Activated naive CD8-positive, alpha-beta T cell treated with anti-CD3 and anti-CD28 coated beads, Interleukin-2, amount 50 U/mL, for 16 hours (primary cell): ENCODE measurements around the gene MCU.
"Not testable (repeated sequence)": the region's sequence is repeated elsewhere in the genome, so short reads cannot be mapped to it uniquely, and the experiment has no call there.

Source experiments
- DNase-seq: peaks from one replicate; pipeline ENCODE4 v3.0.0-alpha.2; 2020; ENCODE audit warnings: low read depth, low spot score

The MCU gene

DNA sequence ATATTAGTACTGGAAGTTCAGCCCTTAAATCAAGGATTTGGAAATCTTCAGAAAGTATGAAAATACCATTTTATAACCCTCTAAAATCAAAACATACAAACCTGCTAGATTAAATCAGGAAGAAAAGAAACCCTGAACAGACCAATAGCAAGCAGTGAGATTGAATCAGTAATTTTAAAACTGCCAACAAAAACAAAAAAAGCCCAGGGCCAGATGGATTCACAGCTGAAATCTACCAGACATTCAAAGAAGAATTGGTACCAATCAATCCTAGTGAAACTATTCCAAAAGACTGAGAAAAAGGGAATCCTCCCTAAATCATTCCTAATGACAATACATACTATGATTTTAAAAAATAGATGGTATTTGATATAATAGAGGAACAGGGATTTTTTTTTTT, 70.1 kb downstream of the MCU start:
- no peak for DNase-seq

DNA sequence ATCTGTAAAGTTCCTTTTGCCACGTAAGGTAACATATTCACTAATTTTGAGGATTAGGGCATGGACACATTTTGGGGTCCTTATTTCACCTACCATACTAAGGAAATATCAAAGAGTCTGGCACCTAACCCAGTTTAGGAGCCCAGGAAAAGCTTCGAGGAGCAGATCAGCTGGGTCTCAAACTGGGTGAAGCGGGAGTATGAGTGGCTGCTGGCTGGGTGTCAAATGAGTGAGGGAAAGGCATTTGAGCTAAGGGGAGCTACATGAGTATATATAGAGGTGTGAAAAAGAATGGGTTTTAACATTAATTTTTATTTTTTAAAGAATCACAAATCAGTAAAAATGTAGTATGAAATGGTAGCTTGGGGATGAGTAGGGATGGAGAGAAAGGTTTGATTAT, 71.3 kb downstream of the MCU start:
- no peak for DNase-seq

DNA sequence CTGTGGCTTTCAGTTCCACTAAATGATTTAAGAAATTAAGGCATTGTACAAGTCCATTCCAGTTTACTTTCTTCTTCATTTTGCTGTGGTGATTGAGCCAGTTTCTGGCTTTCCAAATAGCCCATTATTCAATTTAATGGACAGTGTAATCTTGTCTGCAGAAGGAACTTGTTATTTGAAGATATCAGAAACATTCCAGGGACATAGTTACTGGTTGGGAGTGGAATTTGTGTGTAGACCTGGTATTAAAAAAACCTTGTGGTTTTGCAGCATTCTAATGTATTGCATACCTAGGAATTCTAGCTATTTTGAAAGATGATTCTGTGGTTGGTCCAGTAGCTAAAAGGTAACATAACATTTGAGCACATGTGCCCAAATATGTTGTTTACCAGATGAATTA, 72.2 kb downstream of the MCU start:
- DNase-seq = no peak

DNA sequence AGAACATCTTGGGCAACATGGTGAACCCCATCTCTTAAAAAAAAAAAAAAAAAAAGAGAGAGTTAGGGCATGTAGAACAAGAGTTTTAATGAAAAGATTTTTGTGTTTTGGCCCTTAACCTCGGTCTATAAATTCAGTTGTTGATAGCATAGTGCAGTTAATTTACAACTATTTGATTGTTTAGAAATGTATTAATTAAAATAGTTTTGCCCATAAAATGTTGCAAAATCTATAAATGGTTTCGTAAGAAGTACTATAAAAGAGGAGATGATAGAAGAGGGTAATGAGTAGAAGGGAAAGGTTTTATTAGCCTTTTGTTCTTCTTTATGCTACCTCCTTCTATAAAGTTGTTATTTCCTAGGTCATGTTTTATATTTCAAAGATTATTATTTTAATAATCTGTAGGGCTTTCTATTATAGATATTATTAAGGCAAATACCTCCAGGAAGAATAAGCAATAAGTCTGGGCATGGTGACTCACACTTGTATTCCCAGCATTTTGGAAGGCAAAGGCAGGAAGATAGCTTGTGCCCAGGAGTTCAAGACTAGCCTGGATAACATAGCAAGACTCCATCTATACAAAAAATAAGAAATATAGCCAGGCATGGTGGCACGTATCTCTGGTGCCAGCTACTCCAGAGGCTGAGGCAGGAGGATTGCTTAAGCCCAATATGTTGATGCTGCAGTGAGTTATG, 73.3 kb downstream of the MCU start:
- DNase-seq = no peak

DNA sequence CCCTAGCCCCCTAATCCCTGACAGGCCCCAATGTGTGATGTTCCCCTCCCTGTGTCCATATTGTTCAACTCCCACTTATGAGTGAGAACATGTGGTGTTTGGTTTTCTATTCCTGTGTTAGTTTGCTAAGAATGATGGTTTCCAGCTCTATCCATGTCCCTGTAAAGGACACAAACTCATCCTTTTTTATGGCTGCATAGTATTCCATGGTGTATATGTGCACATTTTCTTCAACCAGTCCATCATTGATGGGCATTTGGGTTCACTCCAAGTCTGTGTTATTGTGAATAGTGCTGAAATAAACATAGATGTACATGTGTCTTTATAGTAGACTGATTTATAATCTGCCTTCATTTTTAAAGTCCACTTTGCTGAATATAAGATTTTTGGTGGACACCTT, 79.3 kb downstream of the MCU start:
- not testable (repeated sequence) for DNase-seq

DNA sequence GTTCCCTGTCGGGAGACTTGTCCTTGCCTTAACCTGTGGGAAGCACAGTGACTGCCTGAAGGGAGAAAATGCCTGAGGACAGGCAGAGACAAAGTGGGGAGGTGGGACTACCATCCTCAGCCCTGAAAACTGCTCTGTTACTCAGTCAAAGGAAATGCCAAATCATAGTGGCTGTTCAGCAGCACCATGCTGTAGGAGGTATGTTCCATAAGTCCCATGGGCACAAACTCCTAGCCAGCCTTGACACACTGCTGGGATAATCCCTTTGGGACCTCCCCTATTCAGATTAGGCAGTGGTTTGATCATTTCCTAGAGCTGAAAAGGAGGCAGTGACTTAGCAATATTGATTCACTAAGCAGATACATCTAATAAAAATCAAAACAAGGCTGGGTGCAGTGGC, 80.1 kb downstream of the MCU start:
- no peak for DNase-seq

DNA sequence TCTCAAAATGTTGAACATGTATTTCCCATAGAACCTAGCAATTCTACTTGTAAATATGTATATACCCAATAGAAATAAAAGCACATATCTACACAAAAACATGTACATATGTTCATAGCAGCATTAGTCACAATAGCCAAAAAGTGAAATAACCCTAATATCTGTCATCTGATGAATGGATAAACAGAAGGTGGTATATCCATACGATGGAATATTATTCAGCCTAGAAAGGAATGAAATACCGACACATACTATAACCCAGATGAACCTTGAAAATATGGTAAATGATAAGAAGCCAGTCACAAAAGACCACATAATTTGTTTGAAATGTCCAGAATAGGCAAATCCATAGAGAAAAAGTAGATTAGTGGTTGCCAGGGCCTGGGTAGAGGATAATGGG, 87.9 kb downstream of the MCU start:
- DNase-seq = no peak

DNA sequence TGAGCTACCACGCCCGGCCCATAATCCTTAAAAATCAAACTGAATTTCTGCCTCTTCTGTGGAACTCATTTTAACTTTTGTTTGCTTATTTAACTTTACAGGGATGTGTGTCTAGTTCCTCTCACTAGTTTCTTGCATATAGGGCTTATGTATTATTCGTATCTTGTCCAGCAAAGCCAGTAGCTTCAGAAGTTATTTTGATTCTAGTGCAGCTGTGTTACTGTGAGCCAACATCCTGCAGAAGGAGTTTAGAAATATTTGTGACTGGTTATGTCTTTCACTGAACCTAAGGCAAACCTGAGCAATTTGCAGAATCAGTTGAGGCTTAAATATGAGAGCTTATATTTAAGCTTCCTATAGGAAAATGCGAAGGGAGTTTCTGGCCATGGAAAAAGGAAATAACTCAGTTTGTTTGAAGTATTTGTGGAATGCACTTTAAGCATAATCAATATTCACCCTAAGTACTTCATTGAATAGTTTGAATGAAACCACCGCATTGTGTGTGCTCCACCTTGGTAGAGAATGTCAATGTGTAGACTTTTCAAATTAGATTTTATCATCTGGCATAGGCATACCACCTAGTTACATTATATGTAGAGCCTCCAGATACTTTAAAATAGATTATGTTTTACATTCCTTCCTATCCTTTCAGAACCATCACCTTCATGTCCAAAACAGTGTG, 90.8 kb downstream of the MCU start:
- no peak for DNase-seq

DNA sequence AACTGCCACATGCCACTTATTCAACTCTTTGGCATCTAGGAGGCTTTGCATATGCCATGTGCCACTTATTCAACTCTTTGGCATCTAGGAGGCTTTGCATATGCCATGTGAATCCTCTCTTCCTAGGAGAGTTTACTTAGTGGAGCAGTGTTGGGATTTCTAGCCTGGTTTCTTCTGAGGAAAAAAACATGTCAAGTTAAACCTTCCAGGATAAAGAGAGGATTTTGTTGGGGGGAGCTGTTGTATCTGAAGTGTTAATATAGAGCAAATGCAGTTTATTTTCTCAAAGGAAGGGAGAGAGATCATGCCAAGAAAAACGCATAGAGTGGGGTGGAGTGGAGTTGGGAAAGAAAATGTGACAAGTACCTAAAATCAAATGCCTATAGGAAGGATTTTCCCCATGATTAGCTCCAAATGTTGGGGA, 91.5 kb downstream of the MCU start:
- DNase-seq = no peak

DNA sequence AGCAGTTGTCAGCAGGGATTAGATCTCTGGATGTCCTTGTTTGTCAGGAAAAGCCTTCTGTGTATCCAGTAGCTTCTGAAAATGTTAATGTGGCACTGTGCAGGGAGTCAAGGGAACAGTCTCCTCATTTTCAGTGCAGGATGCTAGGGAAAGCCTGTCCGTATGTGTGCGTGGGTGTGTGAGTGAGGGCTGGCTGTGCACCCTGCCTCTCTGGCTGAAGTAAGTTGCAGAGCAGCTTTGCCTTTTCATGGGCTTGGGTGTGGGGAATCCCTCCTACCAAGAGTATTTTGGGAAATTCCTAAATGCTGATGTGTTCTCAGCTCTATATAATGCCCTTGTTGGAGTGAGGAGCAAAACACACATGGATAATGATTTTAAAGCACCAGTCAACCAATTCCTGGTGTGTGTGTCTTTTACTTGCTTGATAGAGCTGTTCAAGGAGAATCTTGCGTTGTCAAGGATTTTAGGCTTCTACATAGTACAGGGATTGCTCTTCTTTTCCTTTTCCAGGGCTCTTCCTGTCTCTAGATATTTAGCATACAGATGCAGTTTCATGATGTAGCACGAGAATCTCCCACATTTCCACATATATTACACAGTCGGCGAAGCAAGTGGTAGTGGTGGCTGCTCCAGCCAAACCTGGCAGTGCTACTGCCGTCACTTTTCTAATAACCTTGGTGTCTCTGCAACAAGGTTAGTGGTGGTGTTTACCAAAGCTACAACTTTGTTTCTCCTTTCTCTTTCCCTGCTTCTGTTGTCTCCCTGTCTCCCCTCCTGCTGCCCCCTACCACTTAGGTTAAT, 92.8 kb downstream of the MCU start:
- no peak for DNase-seq

DNA sequence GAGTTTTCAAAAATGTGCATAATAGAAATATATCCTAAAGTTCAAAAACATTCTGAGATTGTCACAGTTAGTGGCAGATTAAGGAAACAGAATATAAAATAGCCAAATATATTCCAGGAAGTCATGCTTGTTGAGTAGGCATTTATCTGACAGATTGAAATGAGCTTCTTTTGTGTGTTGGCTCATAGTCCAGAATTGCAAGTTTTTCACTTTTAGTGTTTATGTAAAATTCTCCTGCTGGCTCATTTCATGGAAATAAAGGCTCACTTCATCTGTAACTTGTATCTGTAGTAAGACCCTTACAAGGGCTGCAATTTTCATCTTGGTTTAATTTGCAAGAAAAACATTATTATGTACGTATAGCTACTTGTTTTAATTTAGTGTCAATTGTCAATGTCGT, 93.5 kb downstream of the MCU start:
- DNase-seq = no peak

DNA sequence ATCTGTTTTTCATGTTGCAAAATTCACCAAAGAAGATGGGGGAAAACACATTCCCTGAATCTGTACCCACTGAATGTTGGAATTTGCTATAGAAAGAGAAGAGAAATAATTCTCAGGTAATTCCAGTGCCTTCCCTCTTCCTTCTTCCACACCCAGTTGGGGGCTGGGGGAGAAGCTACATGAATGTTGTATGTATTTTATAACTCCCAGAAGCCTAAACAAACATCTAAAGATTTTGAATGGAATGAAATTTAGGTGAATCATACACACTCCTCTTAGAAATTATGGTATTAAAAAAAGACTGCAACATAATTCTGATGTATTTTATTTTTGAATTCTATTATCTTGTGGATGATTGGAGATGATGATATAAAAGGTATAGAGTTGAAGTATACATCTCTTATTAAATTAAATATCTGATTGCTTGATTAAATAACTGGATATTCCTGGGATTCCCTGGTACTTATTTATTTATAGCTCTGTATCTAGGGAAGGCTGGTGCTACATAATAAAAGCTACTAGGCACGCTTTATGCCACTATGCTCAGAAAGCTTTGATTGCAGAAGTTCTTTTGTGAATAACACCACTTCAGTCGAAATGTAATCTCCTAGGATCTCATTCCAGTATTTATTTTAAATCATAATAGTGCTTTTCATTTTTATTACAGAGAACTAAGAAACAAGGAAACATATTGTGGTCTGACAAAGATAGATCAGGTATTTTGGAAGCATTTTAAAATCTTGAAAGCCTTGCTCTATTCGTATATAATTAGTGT, 98.5 kb downstream of the MCU start:
- DNase-seq = no peak

DNA sequence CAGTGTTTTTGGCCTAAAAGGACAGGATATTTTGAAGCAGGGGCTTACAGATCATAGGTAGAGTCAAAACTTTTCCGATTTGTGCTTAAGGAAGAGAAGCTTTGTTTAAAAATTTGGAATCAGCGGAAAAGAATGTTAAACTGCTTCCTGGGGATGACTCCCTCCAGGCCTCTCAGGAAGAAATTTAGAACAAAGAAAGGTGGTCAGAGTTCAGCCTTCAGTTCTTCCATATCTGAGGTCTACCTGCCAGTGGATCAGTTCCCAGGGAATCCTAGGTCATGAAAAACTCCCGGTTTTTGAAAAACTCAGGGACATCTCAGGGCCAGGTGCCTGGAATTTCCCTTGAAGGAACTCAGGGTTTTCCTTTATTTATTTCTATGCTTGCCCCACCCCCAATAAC, 100.3 kb downstream of the MCU start:
- DNase-seq = no peak

DNA sequence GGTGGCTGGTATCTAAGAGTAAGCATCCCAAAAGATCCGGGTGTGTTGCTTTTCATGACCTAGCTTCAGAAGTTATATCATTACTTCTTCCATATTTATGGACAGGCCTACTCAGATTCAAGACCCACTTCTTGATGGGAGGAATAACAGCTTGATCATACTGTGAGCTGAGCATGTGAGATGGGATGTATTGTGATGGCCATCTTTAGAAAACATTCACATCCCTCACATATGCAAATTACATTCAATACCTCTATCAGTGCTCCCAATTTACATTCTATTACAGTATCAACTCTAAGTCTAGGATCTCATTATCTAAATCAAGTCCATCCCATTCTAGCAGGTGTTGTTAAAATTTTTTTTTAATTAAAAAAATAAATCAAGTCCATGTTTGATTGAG, 101.8 kb downstream of the MCU start:
- no peak for DNase-seq

DNA sequence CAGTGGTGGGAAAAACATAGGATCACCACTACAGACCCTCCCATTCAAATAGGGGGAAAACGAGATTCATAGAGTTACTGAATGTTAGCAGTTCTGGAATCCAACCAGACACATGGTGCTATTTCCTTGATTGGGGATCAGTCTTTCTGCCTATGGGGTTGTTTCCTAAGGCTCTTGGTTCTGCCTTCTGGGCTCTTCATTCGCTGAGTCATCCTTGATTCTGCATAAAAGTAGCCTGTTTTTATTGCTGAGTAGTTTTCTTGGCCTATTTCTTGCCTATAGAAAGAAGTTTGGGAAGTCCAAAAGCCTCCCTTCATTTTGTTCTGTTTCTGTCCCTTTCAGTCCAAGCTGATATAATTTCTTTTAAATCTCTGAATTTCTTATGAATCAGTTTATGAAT, 102.3 kb downstream of the MCU start:
- DNase-seq = no peak

DNA sequence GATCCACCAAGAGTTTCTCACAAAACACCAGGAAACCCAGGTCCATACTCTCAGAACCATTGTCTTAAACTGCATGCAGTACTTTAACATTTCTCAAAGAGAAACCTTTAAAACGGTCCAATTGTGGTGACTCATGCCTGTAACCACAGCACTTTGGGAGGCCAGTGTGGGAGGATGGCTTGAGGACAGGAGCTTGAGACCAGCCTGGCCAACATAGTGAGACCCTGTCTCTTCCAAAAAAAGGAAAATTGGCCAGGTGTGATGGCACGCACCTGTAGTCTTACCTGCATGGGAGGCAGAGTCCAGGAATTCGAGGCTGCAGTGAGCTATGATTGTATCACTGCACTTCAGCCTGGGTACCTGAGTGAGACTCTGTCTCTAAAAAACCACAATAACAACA, 104.1 kb downstream of the MCU start:
- no peak for DNase-seq

DNA sequence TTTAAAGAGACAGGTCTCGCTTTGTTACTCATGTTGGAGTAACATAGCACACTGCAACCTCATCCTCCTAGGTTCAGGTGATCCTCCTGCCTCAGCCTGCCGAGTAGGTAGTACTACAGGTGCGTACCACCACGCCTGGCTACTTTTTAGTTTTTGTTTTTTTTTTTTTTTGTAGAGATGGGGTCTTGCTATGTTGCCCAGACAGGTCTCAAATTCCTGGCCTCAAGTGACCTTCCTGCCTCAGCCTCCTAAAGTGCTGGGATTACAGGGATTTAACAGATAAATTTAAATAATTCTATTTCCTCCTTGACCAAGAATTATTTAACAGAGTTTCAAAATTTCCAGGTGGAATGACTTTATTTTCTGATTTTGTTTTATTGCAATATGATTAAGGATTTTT, 104.6 kb downstream of the MCU start:
- no peak for DNase-seq

DNA sequence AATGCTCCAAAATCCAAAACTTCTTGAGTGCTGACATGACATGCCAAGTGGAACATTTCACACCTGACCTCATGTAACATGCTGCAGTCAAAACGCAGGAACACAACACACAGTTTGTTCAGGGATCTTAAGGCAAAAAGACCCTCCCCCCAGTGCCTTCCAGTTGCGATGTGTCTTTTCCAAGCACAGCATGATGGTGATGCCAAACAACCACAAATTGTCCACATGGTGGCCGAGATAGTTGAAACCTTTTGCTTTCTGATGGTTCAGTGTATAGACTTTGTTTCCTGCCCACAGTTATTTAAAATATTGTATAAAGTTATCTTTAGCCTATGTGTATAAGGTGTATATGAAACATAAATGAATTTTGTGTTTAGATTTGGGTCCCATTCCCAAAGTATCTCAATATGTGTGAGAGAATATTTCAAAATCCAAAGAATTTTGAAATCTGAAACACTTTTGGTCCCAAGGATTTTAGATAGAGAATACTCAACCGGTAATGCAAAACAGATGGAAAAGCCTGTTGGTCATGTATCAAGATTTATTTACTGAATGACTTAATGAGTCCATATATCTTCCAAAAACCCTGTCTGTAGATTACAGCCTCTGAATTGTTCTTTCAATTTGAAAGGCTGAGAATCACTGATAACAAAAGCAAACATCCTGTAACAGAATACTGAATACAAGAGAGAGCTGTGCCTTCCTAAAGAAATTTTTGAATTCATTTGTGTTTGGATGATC, 108.2 kb downstream of the MCU start:
- no peak for DNase-seq

DNA sequence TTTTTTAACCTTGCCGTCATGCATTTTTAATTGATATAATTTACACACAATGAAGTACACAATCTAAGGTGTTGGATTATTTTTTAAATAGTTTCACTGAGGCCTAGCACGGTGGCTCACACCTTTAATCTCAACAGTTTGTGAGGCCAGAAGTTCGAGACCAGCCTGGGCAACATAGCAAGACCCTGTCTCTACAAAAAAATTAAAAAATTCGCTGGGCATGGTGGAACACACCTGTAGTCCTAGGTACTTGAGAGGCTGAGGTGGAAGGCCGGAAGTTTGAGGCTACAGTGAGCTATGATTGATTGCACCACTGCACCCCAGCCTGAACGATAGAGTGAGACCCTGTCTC, 108.8 kb downstream of the MCU start:
- DNase-seq = no peak

DNA sequence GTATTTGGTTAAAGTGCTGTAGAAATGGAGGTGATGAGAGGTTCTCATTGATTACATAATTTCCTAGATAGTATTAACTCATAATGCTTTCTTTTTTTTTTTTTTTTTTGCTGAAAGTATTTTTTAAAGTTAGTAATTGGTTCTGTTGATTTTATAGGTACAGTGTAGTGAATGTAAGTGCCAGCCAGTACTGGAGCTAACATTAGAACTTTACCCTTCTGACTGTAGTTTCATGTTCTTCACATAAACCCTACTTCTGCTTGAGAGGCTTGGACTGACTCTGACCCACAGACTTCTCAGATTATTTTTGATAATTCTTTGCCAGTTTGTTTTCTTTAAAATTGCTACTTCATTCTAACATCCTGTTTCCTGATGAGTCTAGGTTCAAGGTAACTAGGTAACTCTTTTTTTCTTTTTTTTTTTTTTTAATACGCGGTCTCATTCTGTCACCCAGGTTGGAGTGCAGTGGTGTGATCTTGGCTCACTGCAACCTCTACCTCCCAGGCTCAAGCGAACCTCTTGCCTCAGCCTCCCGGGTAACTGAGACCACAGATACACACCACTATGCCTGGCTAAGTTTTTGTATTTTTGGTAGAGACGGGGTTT, 109.4 kb downstream of the MCU start:
- no peak for DNase-seq

DNA sequence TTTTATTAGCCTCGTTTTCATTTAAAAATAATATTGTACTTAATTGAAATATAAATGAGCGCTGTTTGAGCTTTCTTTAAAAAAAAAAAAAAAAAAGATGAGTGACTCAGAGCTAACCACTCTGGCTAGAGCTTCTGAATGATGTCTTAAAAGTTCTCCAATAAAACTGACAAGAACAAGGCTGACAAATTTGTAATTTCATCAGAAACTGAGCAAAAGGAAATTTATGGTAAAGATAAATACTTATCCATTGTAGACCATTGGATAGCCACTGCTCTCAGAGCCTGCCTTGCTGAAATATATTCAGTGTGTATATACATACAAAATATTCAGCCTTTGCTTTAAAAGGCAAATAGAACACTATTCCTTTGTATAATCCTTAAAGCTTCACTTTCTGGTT, 110.4 kb downstream of the MCU start:
- DNase-seq = no peak
